GM19351 (cell line): ENCODE results near the gene IQCE.
"Not testable (repeated sequence)": the region's sequence is repeated elsewhere in the genome, so short reads cannot be mapped to it uniquely, and the experiment has no call there.

Source experiments
- ATAC-seq: cut with Tn5 transposase; IDR thresholded peaks from one replicate; pipeline ENCODE4 v1.9.1; 2021; ENCODE audit warnings: mild to moderate bottlenecking, moderate library complexity; ENCODE audit not compliant: unreplicated experiment

Gene IQCE

GRCh38 chr7:2575733-2576340 lies 17.1 kb downstream of the IQCE start:
- no peak for ATAC-seq

GRCh38 chr7:2576742-2577491 lies 18.1 kb downstream of the IQCE start:
- no peak for ATAC-seq

- no peak for ATAC-seq
Observed at GRCh38 chr7:2577914-2578680, 19.3 kb downstream of the IQCE start.

GRCh38 chr7:2580636-2581035 lies 21.9 kb downstream of the IQCE start:
- no peak for ATAC-seq

- no peak for ATAC-seq
Observed at GRCh38 chr7:2582006-2582735, 23.4 kb downstream of the IQCE start.

- ATAC-seq, result no peak
Observed at GRCh38 chr7:2583798-2584580, 25.2 kb downstream of the IQCE start.

GRCh38 chr7:2585446-2585845 lies 26.7 kb downstream of the IQCE start:
- ATAC-seq, result no peak

GRCh38 chr7:2586326-2587020 lies 27.7 kb downstream of the IQCE start:
- ATAC-seq, result no peak

- no peak for ATAC-seq
Observed at GRCh38 chr7:2587134-2587533, 28.4 kb downstream of the IQCE start.

GRCh38 chr7:2587778-2588177 lies 29.0 kb downstream of the IQCE start:
- no peak for ATAC-seq

GRCh38 chr7:2589341-2589740 lies 30.6 kb downstream of the IQCE start:
- no peak for ATAC-seq

- not testable (repeated sequence) for ATAC-seq
Observed at GRCh38 chr7:2589941-2590340, 31.2 kb downstream of the IQCE start.

GRCh38 chr7:2592375-2592865 lies 33.6 kb downstream of the IQCE start:
- ATAC-seq, result no peak

GRCh38 chr7:2593036-2593727 lies 34.4 kb downstream of the IQCE start:
- ATAC-seq, result no peak

GRCh38 chr7:2594599-2594998 lies 35.8 kb downstream of the IQCE start:
- ATAC-seq, result no peak

GRCh38 chr7:2595258-2595860 lies 36.6 kb downstream of the IQCE start:
- ATAC-seq, result no peak

GRCh38 chr7:2596464-2597272 lies 37.9 kb downstream of the IQCE start:
- no peak for ATAC-seq

GRCh38 chr7:2597273-2597640 lies 38.5 kb downstream of the IQCE start:
- ATAC-seq, result no peak
